ENCODE measurements around the gene NGEF. TPM values are rescaled to one million over a fixed set of nuclear protein-coding genes. Genes with fewer than 3 reads are reported as not detected.
"Not testable (repeated sequence)": the region's sequence is repeated elsewhere in the genome, so short reads cannot be mapped to it uniquely, and the experiment has no call there.

NGEF gene
- total RNA-seq, 4 donors from 2014 or later, result 46.1 to 105 (median 68.8) TPM

- no peak overlapping the region for H3K4me3 ChIP-seq
- intact Hi-C loops (cut with DNase I; ENCODE audit: low total_unique reads) (loop anchor here (10.0 kb wide), 1 partner anchor 395 kb away; the partner anchor contains the start of gene ATG16L1), in situ Hi-C loops (cut with MboI; ENCODE audit: low pct_ligation_motif_present in 1 of 4, low pct_unique_long_range_greater_than_20kb in 1 of 4, low sequenced_read_pairs in 3 of 4) (loop anchor here (10.0 to 25.0 kb wide), 3 partner anchors 178 to 403 kb away; partner anchors contain the start of genes ATG16L1 (in 3 of the 4) and NEU2 (in 1 of the 4))
- no peak for DNase-seq
- H3K27me3 ChIP-seq, result no peaks in the 10 kb centered on the region
- no peak overlapping the region for H3K27ac ChIP-seq
- no peak for TF ChIP-seq POLR2AphosphoS5 (IDR thresholded peaks at IDR 0.05)
- TF ChIP-seq POLR2A (IDR thresholded peaks at IDR 0.05), result no peak
- TF ChIP-seq EP300 (IDR thresholded peaks at IDR 0.05; ENCODE audit: low read depth), result no peak
- no peak for TF ChIP-seq CTCF (IDR thresholded peaks at IDR 0.05)
- H3K4me1 ChIP-seq, result peaks cover 0 to 11% (median 3%) of the 10 kb centered on the region in 4 donors
- no peaks in the 10 kb centered on the region for H3K9me3 ChIP-seq
- 97% methylated on average over 4 of the region's 4 CpGs; no CpG with 5 or more reads in 1 of the 2 donors for WGBS, 2 donors (ENCODE audit: low coverage in 1 of 2)
- H3K36me3 ChIP-seq, result peaks cover 0 to 32% (median 13%) of the 10 kb centered on the region in 4 donors
Observed at GRCh38 chr2:232859385-232859916, 153.6 kb downstream of the NGEF start.

- H3K27me3 ChIP-seq, result no peaks in the 10 kb centered on the region
- H3K9me3 ChIP-seq, result no peaks in the 10 kb centered on the region
- intact Hi-C loops (cut with DNase I; ENCODE audit: low total_unique reads), result loop anchor here (10.0 kb wide), 1 partner anchor 398 kb away; the partner anchor contains the start of gene ATG16L1
- in situ Hi-C loops (cut with MboI; ENCODE audit: low pct_ligation_motif_present in 1 of 4, low pct_unique_long_range_greater_than_20kb in 1 of 4, low sequenced_read_pairs in 3 of 4), result loop anchor here (10.0 to 25.0 kb wide), 3 partner anchors 180 to 405 kb away; partner anchors contain the start of genes ATG16L1 (in 3 of the 4) and NEU2 (in 1 of the 4)
- H3K27ac ChIP-seq, result no peak overlapping the region
- TF ChIP-seq CTCF (IDR thresholded peaks at IDR 0.05) (no peak), POLR2AphosphoS5 (IDR thresholded peaks at IDR 0.05) (no peak), EP300 (IDR thresholded peaks at IDR 0.05; ENCODE audit: low read depth) (no peak), POLR2A (IDR thresholded peaks at IDR 0.05) (no peak)
- H3K4me3 ChIP-seq, result no peak overlapping the region
- peaks cover 0 to 33% (median 13%) of the 10 kb centered on the region in 4 donors for H3K36me3 ChIP-seq
- DNase-seq, result no peak
- WGBS, 2 donors (ENCODE audit: low coverage in 1 of 2), result 53 to 69% methylated on average over 4 of the region's 4 CpGs
- peaks cover 0 to 29% (median 16%) of the 10 kb centered on the region in 4 donors for H3K4me1 ChIP-seq
Observed at GRCh38 chr2:232857158-232857563, 155.9 kb downstream of the NGEF start.

GRCh38 chr2:232854082-232854481 lies 159.0 kb downstream of the NGEF start:
- whole genome bisulfite sequencing, 2 donors (ENCODE audit: low coverage in 1 of 2), result 34 to 44% methylated on average over 2 to 7 of the region's 7 CpGs
- intact Hi-C loops (cut with DNase I; ENCODE audit: low total_unique reads), result loop anchor here (10.0 kb wide), 1 partner anchor 401 kb away; the partner anchor contains the start of gene ATG16L1
- Histone ChIP-seq H3K27me3 (no peaks in the 10 kb centered on the region), H3K36me3 (peaks cover 0 to 52% (median 25%) of the 10 kb centered on the region in 4 donors), H3K4me1 (peaks cover 0 to 29% (median 16%) of the 10 kb centered on the region in 4 donors), H3K4me3 (no peak overlapping the region), H3K9me3 (no peaks in the 10 kb centered on the region), H3K27ac (peak overlapping the region in 2 of 4 donors; percentile 5 to 43)
- in situ Hi-C loops (cut with MboI; ENCODE audit: low pct_ligation_motif_present in 1 of 4, low pct_unique_long_range_greater_than_20kb in 1 of 4, low sequenced_read_pairs in 3 of 4), result loop anchor here (10.0 to 25.0 kb wide), 3 partner anchors 183 to 408 kb away; partner anchors contain the start of genes ATG16L1 (in 3 of the 4) and NEU2 (in 1 of the 4)
- DNase-seq, result peak; percentile 41
- TF ChIP-seq POLR2A (IDR thresholded peaks at IDR 0.05) (no peak), CTCF (IDR thresholded peaks at IDR 0.05) (no peak), POLR2AphosphoS5 (IDR thresholded peaks at IDR 0.05) (no peak)

- Histone ChIP-seq H3K36me3 (peaks cover 0 to 49% (median 24%) of the 10 kb centered on the region in 4 donors), H3K27ac (no peak overlapping the region), H3K4me1 (peaks cover 0 to 29% (median 16%) of the 10 kb centered on the region in 4 donors), H3K9me3 (no peaks in the 10 kb centered on the region), H3K4me3 (no peak overlapping the region), H3K27me3 (no peaks in the 10 kb centered on the region)
- WGBS, 2 donors (ENCODE audit: low coverage in 1 of 2), result 20 to 32% methylated on average over 2 of the region's 2 CpGs
- intact Hi-C loops (cut with DNase I; ENCODE audit: low total_unique reads), result loop anchor here (10.0 kb wide), 1 partner anchor 402 kb away; the partner anchor contains the start of gene ATG16L1
- TF ChIP-seq POLR2A (IDR thresholded peaks at IDR 0.05), result no peak
- in situ Hi-C loops (cut with MboI; ENCODE audit: low pct_ligation_motif_present in 1 of 4, low pct_unique_long_range_greater_than_20kb in 1 of 4, low sequenced_read_pairs in 3 of 4), result loop anchor here (10.0 to 25.0 kb wide), 3 partner anchors 185 to 410 kb away; partner anchors contain the start of genes ATG16L1 (in 3 of the 4) and NEU2 (in 1 of the 4)
- DNase-seq, result no peak
Observed at GRCh38 chr2:232852676-232853075, 160.4 kb downstream of the NGEF start.

- Histone ChIP-seq H3K4me1 (peaks cover 0 to 24% (median 14%) of the 10 kb centered on the region in 4 donors), H3K36me3 (peaks cover 0 to 52% (median 24%) of the 10 kb centered on the region in 4 donors)
- WGBS, 2 donors (ENCODE audit: low coverage in 1 of 2), result 87 to 100% methylated on average over 5 to 11 of the region's 11 CpGs
- H3K9me3 ChIP-seq, H3K27me3 ChIP-seq, H3K27ac ChIP-seq, H3K4me3 ChIP-seq, DNase-seq: not testable (repeated sequence)
- intact Hi-C loops (cut with DNase I; ENCODE audit: low total_unique reads), result loop anchor here (10.0 kb wide), 1 partner anchor 403 kb away; the partner anchor contains the start of gene ATG16L1
- in situ Hi-C loops (cut with MboI; ENCODE audit: low pct_ligation_motif_present in 1 of 4, low pct_unique_long_range_greater_than_20kb in 1 of 4, low sequenced_read_pairs in 3 of 4), result loop anchor here (10.0 to 25.0 kb wide), 3 partner anchors 185 to 410 kb away; partner anchors contain the start of genes ATG16L1 (in 3 of the 4) and NEU2 (in 1 of the 4)
Observed at GRCh38 chr2:232852081-232852480, 161.0 kb downstream of the NGEF start.

Data from transverse colon (tissue), 4 donors.